Omental fat pad (tissue), 4 donors: Measurements from ENCODE around the gene TMEM176B. TPM values are rescaled to one million over a fixed set of nuclear protein-coding genes. Genes with fewer than 3 reads are reported as not detected.

Experiments
- ATAC-seq: fragments of 150-250 bp; one replicate; pipeline ENCODE4 v1.9.1; 2016; ENCODE audit warnings: mild to moderate bottlenecking, moderate library complexity; ENCODE audit not compliant: low FRiP score
- DNase-seq: peaks from one replicate; pipeline ENCODE4 v3.0.0-alpha.2; 2019; ENCODE audit warnings: low spot score
- CTCF ChIP-seq, 3 donors: fragments of 450-650 bp; IDR thresholded peaks; one replicate each; pipeline ENCODE4 v1.5.1; 2016 to 2017; ENCODE audit warnings: antibody characterized with exemption in 3 of 3, mild to moderate bottlenecking in 3 of 3, moderate library complexity in 2 of 3
- total RNA-seq, 4 donors: library from RNA; depleted of rRNA; stranded (reverse); fragments of >200 nt; gene quantifications; one replicate each; pipeline ENCODE4 v1.1.0, GENCODE V29; 2016

The TMEM176B gene
- total RNA-seq, 4 donors from 2014 or later: 35.9 to 122 (median 80.0) TPM

- no peak for ATAC-seq
- no peak for TF ChIP-seq CTCF (IDR thresholded peaks at IDR 0.05)
- no peak for DNase-seq
These were observed 40.7 kb downstream of the TMEM176B start for GRCh38 chr7:150759479-150759878.

- ATAC-seq: no peak
- DNase-seq: no peak
- TF ChIP-seq CTCF (IDR thresholded peaks at IDR 0.05): no peak
These were observed 43.3 kb downstream of the TMEM176B start for GRCh38 chr7:150756858-150757257.

GRCh38 chr7:150756166-150756565, 44.0 kb downstream of the TMEM176B start:
- ATAC-seq (no peak), DNase-seq (no peak)
- TF ChIP-seq CTCF (IDR thresholded peaks at IDR 0.05): no peak

GRCh38 chr7:150755473-150756099, 44.6 kb downstream of the TMEM176B start:
- no peak for DNase-seq
- no peak for TF ChIP-seq CTCF (IDR thresholded peaks at IDR 0.05)
- ATAC-seq: no peak

- ATAC-seq: no peak
- DNase-seq: no peak
- TF ChIP-seq CTCF (IDR thresholded peaks at IDR 0.05): no peak
These were observed 45.2 kb downstream of the TMEM176B start for GRCh38 chr7:150754951-150755350.

- DNase-seq (no peak), ATAC-seq (no peak)
- no peak for TF ChIP-seq CTCF (IDR thresholded peaks at IDR 0.05)
These were observed 46.1 kb downstream of the TMEM176B start for GRCh38 chr7:150753826-150754603.

GRCh38 chr7:150753239-150753638, 46.9 kb downstream of the TMEM176B start:
- ATAC-seq: no peak
- DNase-seq: no peak
- no peak for TF ChIP-seq CTCF (IDR thresholded peaks at IDR 0.05)
